OCI-LY1 (cell line): ENCODE data around the gene MAP1LC3C.

Experiments
- H2AFZ ChIP-seq: fragments of 200-600 bp; sonication (generic), shearing (Covaris generic); 2 replicates; pipeline ENCODE4 v1.6.0; 2014; ENCODE audit warnings: antibody characterized with exemption, mild to moderate bottlenecking, low read length
- H3F3A ChIP-seq: fragments of 200-600 bp; sonication (generic), shearing (Covaris generic); 2 replicates; pipeline ENCODE4 v1.6.0; 2014; ENCODE audit warnings: mild to moderate bottlenecking, antibody characterized with exemption, low read length, moderate library complexity; ENCODE audit not compliant: insufficient read depth
- H3K27ac ChIP-seq: fragments of 200-600 bp; sonication (generic); 2 replicates; pipeline ENCODE4 v1.5.1; 2014; ENCODE audit warnings: low read length, mixed run types, mild to moderate bottlenecking, low read depth; ENCODE audit not compliant: poor library complexity, severe bottlenecking
- H3K27me3 ChIP-seq: fragments of 200-600 bp; sonication (generic); 2 replicates; pipeline ENCODE4 v1.6.0; 2014; ENCODE audit warnings: antibody characterized with exemption, mild to moderate bottlenecking, low read length, moderate library complexity; ENCODE audit not compliant: insufficient read depth
- H3K36me3 ChIP-seq: fragments of 200-600 bp; sonication (generic); 2 replicates; pipeline ENCODE4 v1.6.1; 2014; ENCODE audit warnings: mild to moderate bottlenecking, antibody characterized with exemption, low read length, moderate library complexity, mixed read lengths; ENCODE audit not compliant: insufficient read depth
- H3K4me1 ChIP-seq: fragments of 200-600 bp; sonication (generic); 2 replicates; pipeline ENCODE4 v1.5.1; 2014; ENCODE audit warnings: mild to moderate bottlenecking, low read length, moderate library complexity; ENCODE audit not compliant: insufficient read depth, severe bottlenecking
- H3K4me2 ChIP-seq: fragments of 200-600 bp; sonication (generic), shearing (Covaris generic); 2 replicates; pipeline ENCODE4 v1.6.1; 2014; ENCODE audit warnings: low read length
- H3K4me3 ChIP-seq: fragments of 200-600 bp; sonication (generic); 2 replicates; pipeline ENCODE4 v1.5.1; 2014; ENCODE audit warnings: low read length, low read depth, mild to moderate bottlenecking, mixed read lengths; ENCODE audit not compliant: poor library complexity, severe bottlenecking
- H3K79me2 ChIP-seq: fragments of 200-600 bp; shearing (Covaris generic); 2 replicates; pipeline ENCODE4 v1.6.1; 2016; ENCODE audit warnings: mixed run types, low read length, mixed read lengths; ENCODE audit not compliant: insufficient read depth
- H3K9ac ChIP-seq: fragments of 200-600 bp; sonication (generic), shearing (Covaris generic); 2 replicates; pipeline ENCODE4 v1.6.1; 2014; ENCODE audit warnings: mild to moderate bottlenecking, low read length, mixed read lengths
- H3K9me2 ChIP-seq: fragments of 200-600 bp; sonication (generic), shearing (Covaris generic); 2 replicates; pipeline ENCODE4 v1.6.1; 2014; ENCODE audit warnings: low read depth, mild to moderate bottlenecking, low read length, mixed read lengths
- H3K9me3 ChIP-seq: fragments of 200-600 bp; shearing (Covaris generic); 2 replicates; pipeline ENCODE4 v1.6.1; 2014; ENCODE audit warnings: low read length, mixed read lengths
- H4K20me1 ChIP-seq: fragments of 200-600 bp; sonication (generic), shearing (Covaris generic); 2 replicates; pipeline ENCODE4 v1.6.0; 2016; ENCODE audit warnings: mild to moderate bottlenecking, low read length; ENCODE audit not compliant: insufficient read depth
- CTCF ChIP-seq: fragments of 200-600 bp; sonication (generic), shearing (Covaris generic); IDR thresholded peaks from 2 replicates; pipeline ENCODE4 v1.5.1; 2017; ENCODE audit warnings: mild to moderate bottlenecking, antibody characterized with exemption, low read length, moderate library complexity, mixed read lengths
- EZH2 ChIP-seq: fragments of 200-600 bp; sonication (generic), shearing (Covaris generic); IDR thresholded peaks from 2 replicates; pipeline ENCODE4 v1.8.0; 2017; ENCODE audit warnings: borderline replicate concordance, mixed run types, mild to moderate bottlenecking, antibody characterized with exemption, low read length, moderate library complexity, mixed read lengths

MAP1LC3C gene

GRCh38 chr1:242030071-242030470, 31.2 kb upstream of the MAP1LC3C start:
- Histone ChIP-seq H3K9me3 (no peaks in the 10 kb centered on the region), H3K27me3 (no peaks in the 10 kb centered on the region), H4K20me1 (no peaks in the 10 kb centered on the region), H3K4me2 (no peak overlapping the region), H3K36me3 (no peaks in the 10 kb centered on the region), H2AFZ (no peak overlapping the region), H3K9me2 (no peaks in the 10 kb centered on the region), H3K79me2 (no peaks in the 10 kb centered on the region), H3K27ac (no peak overlapping the region), H3K9ac (no peak overlapping the region), H3K4me1 (no peaks in the 10 kb centered on the region), H3F3A (no peaks in the 10 kb centered on the region), H3K4me3 (no peak overlapping the region)
- TF ChIP-seq EZH2 (no peak), CTCF (no peak)

- H3K27me3 ChIP-seq: no peaks in the 10 kb centered on the region
- no peak overlapping the region for H3K4me3 ChIP-seq
- H3K9ac ChIP-seq: no peak overlapping the region
- H3K79me2 ChIP-seq: no peaks in the 10 kb centered on the region
- no peak for TF ChIP-seq EZH2
- no peak for TF ChIP-seq CTCF
- H3K4me1 ChIP-seq: peaks cover 4% of the 10 kb centered on the region
- H3K27ac ChIP-seq: no peak overlapping the region
- H3K9me2 ChIP-seq: no peaks in the 10 kb centered on the region
- no peak overlapping the region for H3K4me2 ChIP-seq
- no peak overlapping the region for H2AFZ ChIP-seq
- H3F3A ChIP-seq: no peaks in the 10 kb centered on the region
- H3K36me3 ChIP-seq: no peaks in the 10 kb centered on the region
- no peaks in the 10 kb centered on the region for H3K9me3 ChIP-seq
- H4K20me1 ChIP-seq: no peaks in the 10 kb centered on the region
These were observed 26.8 kb upstream of the MAP1LC3C start for GRCh38 chr1:242025681-242026080.

GRCh38 chr1:242023805-242024204, 24.9 kb upstream of the MAP1LC3C start:
- no peaks in the 10 kb centered on the region for H4K20me1 ChIP-seq
- H3K9me3 ChIP-seq: no peaks in the 10 kb centered on the region
- TF ChIP-seq EZH2: no peak
- no peak for TF ChIP-seq CTCF
- H3K27ac ChIP-seq: no peak overlapping the region
- no peaks in the 10 kb centered on the region for H3K36me3 ChIP-seq
- no peaks in the 10 kb centered on the region for H3F3A ChIP-seq
- no peak overlapping the region for H3K9ac ChIP-seq
- no peak overlapping the region for H3K4me2 ChIP-seq
- no peaks in the 10 kb centered on the region for H3K9me2 ChIP-seq
- H2AFZ ChIP-seq: no peak overlapping the region
- H3K27me3 ChIP-seq: no peaks in the 10 kb centered on the region
- peaks cover 4% of the 10 kb centered on the region for H3K4me1 ChIP-seq
- H3K4me3 ChIP-seq: no peak overlapping the region
- H3K79me2 ChIP-seq: no peaks in the 10 kb centered on the region
